Bronchus fibroblast of lung (primary cell): ENCODE results near the gene GRB7. TPM values are rescaled to one million over a fixed set of nuclear protein-coding genes. Genes with fewer than 3 reads are reported as not detected.

ENCODE experiments used
- total RNA-seq: library from RNA; depleted of rRNA; stranded (reverse); fragments of >200 nt; gene quantifications from 2 replicates; pipeline ENCODE4 v1.2.3, GENCODE V29; 2015

GRB7 gene
- 0.45 and 0.84 TPM in 2 replicates for total RNA-seq

DNA sequence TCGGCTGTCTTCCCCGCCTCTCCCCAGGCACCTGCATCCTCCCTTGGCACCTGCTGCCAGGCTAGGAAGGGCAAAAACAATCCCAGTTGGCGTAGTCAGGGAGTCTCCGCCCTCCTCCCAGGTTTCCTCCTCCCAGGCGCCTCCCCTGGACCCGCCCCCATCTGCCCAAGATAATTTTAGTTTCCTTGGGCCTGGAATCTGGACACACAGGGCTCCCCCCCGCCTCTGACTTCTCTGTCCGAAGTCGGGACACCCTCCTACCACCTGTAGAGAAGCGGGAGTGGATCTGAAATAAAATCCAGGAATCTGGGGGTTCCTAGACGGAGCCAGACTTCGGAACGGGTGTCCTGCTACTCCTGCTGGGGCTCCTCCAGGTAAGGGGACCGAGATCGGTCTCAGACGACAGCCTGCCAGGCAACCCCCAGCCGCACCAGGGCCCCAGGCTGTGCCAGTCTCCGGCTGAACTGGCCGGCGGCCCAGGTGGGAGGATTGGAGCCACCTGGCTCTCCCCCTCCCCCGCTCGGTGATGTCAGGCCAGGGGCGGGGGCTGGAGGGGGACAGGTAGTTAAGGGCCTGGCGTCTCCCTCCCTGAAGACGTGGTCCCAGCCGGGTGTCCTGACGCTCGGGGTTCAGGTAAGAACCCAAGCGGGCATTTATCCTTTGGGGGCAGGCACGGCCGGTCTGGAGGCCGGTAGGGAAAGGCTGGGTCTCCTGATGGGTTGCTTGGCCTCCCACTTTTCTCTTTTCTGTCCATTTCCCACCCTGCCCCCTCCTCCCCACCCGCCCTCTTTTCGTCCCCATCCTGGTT is at the start of gene GRB7:
Gene GRB7 (plus strand): TSS at position 179 of the 808 bp plus-strand sequence. CDS start 4,364 bp downstream, outside the sequence.

GRCh38 chr17:39699818-39700147 is 38.0 kb upstream of the GRB7 start, which contains the start of gene ERBB2:
Gene ERBB2 (plus strand): TSS chr17:39700064. CDS start chr17:39700239, 175 bp downstream.

DNA sequence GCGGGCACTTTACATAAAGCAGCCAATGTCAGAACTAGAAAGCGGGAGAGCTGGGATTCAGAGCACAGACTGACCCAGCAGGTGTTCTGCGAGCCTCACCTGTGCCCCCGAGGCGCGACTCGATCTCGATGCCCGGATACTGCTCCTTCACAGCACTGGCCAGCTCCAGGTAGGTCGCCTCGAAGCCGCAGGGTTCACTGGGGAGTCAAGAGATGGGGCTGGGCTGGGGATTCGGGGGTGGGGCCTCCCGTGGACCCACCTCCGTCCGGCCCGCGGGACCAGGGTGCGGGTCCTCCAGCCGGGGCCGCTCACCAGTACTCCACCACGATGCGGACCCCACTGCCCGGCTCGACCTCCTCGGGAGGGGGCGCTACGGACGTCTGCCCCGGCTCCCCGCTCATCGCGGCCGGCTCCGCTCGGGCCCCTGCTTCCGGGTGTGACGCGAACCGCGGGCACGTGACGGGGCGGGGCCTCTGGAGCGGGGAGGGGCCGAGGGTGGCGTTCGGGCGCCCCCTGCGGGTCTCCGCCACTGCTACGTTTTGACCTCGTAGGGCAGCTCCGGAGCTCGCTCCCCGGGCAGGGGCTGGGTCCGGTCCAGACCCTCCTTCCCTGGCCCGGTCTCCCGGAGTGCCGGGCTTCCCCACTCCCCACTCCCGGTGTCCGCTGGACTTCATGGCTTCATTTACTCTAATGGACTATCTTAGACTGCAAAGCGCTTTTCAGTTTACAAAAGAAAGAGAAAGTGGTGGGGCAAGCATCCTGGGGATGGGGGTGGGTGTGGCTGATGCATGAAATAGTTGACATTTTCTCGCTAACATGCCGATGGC is 7.4 kb upstream of the GRB7 start, which contains the start of gene MIEN1:
Gene MIEN1 (minus strand): TSS at position 438 of the 827 bp plus-strand sequence. CDS start 37 bp downstream, at position 401.

Other genes starting within 250 kb of the GRB7 start
- gene NEUROD2, start 130.0 kb upstream of the GRB7 start, total RNA-seq, result not detected in 2 replicates
- 0.45 TPM in 1 of 2 replicates, not detected in the other for gene PPP1R1B, start 111.0 kb upstream of the GRB7 start, total RNA-seq
- 39.1 and 40.9 TPM in 2 replicates for gene STARD3, start 100.8 kb upstream of the GRB7 start, total RNA-seq
- gene TCAP, start 72.6 kb upstream of the GRB7 start, total RNA-seq, result 0.17 and 0.30 TPM in 2 replicates
- gene PNMT, start 69.5 kb upstream of the GRB7 start, total RNA-seq, result not detected in 2 replicates
- gene PGAP3, start 49.9 kb upstream of the GRB7 start, total RNA-seq, result 7.9 and 9.1 TPM in 2 replicates
- gene ERBB2, start 37.9 kb upstream of the GRB7 start, total RNA-seq, result 27.7 and 35.5 TPM in 2 replicates
- 71.5 and 77.4 TPM in 2 replicates for gene MIEN1, start 7.4 kb upstream of the GRB7 start, total RNA-seq
- not detected in 2 replicates for gene IKZF3, start 126.4 kb downstream of the GRB7 start, total RNA-seq
- gene ZPBP2, start 130.3 kb downstream of the GRB7 start, total RNA-seq, result not detected in 2 replicates
- gene GSDMB, start 180.7 kb downstream of the GRB7 start, total RNA-seq, result 1.9 and 3.7 TPM in 2 replicates
- 24.4 and 32.1 TPM in 2 replicates for gene ORMDL3, start 189.7 kb downstream of the GRB7 start, total RNA-seq
- gene LRRC3C, start 189.8 kb downstream of the GRB7 start, total RNA-seq, result not detected in 2 replicates
- not detected in 2 replicates for gene GSDMA, start 225.1 kb downstream of the GRB7 start, total RNA-seq
- 149 TPM in 2 replicates for gene PSMD3, start 242.9 kb downstream of the GRB7 start, total RNA-seq